Body of pancreas (tissue), 4 donors: ENCODE data around the gene ACTN4. TPM values are rescaled to one million over a fixed set of nuclear protein-coding genes. Genes with fewer than 3 reads are reported as not detected.
A peak's percentile ranks its signal among the peaks of the same experiment; 100 is the strongest.

ENCODE experiments used
- ATAC-seq: fragments of 150-250 bp; one replicate; pipeline ENCODE4 v1.9.1; 2016
- DNase-seq, 4 donors: peaks; one replicate each; pipeline ENCODE4 v3.0.0-alpha.2; 2019
- H3K27ac ChIP-seq, 4 donors: fragments of 200-600 bp; sonication (generic); 1 replicate in 3 of 4; 2 replicates in 1 of 4; pipeline versions ENCODE4 v1.5.1 to v1.6.1; 2016 to 2019; ENCODE audit warnings: mild to moderate bottlenecking in 1 of 4, mixed read lengths in 1 of 4, moderate library complexity in 1 of 4
- H3K27me3 ChIP-seq, 2 donors: fragments of 200-600 bp; sonication (generic); one replicate each; pipeline ENCODE4 v1.6.0; 2016; ENCODE audit warnings: mild to moderate bottlenecking in 1 of 2
- H3K36me3 ChIP-seq, 2 donors: fragments of 200-600 bp; sonication (generic); replicated peaks in 1 of 2; 2 replicates each; pipeline ENCODE4 v1.5.1; 2016; ENCODE audit warnings: low read depth in 2 of 2; ENCODE audit not compliant: insufficient read depth in 1 of 2
- H3K4me1 ChIP-seq: fragments of 200-600 bp; sonication (generic); one replicate; pipeline ENCODE4 v1.6.0; 2016
- H3K4me3 ChIP-seq, 2 donors: fragments of 200-600 bp; sonication (generic); 1 replicate in 1 of 2; 2 replicates in 1 of 2; pipeline ENCODE4 v1.5.1; 2016 to 2019
- H3K9me3 ChIP-seq, 3 donors: fragments of 200-600 bp; sonication (generic); 1 replicate in 2 of 3; 2 replicates in 1 of 3; pipeline ENCODE4 v1.5.1; 2016
- CTCF ChIP-seq, 7 experiments: fragments of 450-650 bp in 4 of 7; fragments of 200-600 bp in 3 of 7; sonication (generic) in 3 of 7; IDR thresholded peaks; one replicate each; pipeline ENCODE4 v1.5.1; 2016 to 2019; ENCODE audit warnings: antibody characterized with exemption in 7 of 7
- POLR2A ChIP-seq, 3 donors: fragments of 450-650 bp; IDR thresholded peaks; one replicate each; pipeline ENCODE4 v1.6.1; 2016; ENCODE audit warnings: antibody characterized with exemption in 3 of 3, mild to moderate bottlenecking in 2 of 3
- WGBS, 2 donors: methylation state at CpG; one replicate each; pipeline ENCODE4 v1.1.5; 2017; 5-methylcytosine and 5-hydroxymethylcytosine counted together
- intact Hi-C: fragments of 100-400 bp; cut with DNase I; formaldehyde crosslinking; loops from one replicate; pipeline ENCODE4 v1.15.1; 2023
- total RNA-seq, 2 donors: library from RNA; depleted of rRNA; stranded (reverse); fragments of >200 nt; gene quantifications; one replicate each; pipeline ENCODE4 v1.1.0, GENCODE V29; 2016

Gene ACTN4
- total RNA-seq, 2 donors from 2014 or later = 143 to 148 TPM

DNA sequence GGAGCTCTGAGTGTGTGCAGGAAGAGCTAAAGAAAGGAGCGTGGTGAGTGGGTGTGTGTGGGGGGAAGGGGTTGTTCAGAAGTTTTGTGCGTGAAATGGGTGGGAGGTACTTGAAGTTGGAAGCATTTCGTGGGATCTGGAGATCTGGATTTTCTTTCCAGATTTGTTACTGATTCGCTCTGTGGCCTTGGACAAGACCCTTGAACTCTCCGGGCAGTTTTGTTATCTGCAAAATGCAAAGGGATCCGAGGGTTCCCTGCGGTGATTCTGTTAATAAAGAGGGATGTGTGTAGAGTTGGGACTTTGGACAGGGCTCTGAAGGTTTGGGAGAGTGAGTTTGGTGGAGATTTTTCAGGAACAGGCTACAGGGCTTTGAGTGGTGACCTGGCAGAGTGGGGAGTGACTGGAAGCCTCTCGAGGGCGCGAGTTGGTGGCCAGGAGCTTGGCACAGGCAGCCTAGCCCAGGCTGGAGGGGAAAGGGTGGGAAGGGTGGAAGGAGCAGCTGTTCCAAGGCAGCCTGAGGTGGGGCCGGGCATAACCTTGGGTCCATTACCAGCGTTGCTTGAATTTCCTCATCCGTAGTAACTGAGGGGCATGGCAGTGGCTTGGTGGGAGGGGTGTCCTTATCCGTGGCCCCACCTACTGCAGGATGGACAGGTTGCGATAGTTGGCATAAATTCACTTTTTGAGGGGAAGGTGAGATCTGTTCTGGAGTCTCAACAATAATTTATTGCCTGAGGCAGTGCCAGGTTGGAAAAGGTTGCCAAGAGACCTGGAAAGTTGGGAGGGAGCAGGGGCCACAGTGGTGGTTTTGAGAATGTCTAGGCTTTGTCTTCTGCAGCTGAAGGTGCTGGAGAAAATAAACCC, 2.1 kb downstream of the ACTN4 start:
- intact Hi-C loops = no loop called here
- TF ChIP-seq CTCF (IDR thresholded peaks at IDR 0.05) (no peak), POLR2A (IDR thresholded peaks at IDR 0.05) (peak in 2 of 3 donors; percentile 83 to 87)
- WGBS, 2 donors = 3 to 4% methylated on average over 15 of the region's 15 CpGs
- peak overlapping the region; percentile 84 to 97 for H3K4me3 ChIP-seq
- peak overlapping the region; percentile 89 to 98 (median 96) for H3K27ac ChIP-seq
- ATAC-seq = peak; percentile 41
- H3K27me3 ChIP-seq = no peaks in the 10 kb centered on the region
- H3K9me3 ChIP-seq = no peaks in the 10 kb centered on the region
- DNase-seq = peak; percentile 70 to 86 (median 84)
- H3K4me1 ChIP-seq = peaks cover 59% of the 10 kb centered on the region
- H3K36me3 ChIP-seq = no peaks in the 10 kb centered on the region

- 4 to 10% methylated on average over 8 of the region's 8 CpGs for WGBS, 2 donors
- intact Hi-C loops = no loop called here
- DNase-seq (peak in 2 of 4 donors; percentile 39 to 47), ATAC-seq (no peak)
- H3K27me3 ChIP-seq = no peaks in the 10 kb centered on the region
- H3K9me3 ChIP-seq = no peaks in the 10 kb centered on the region
- peaks cover 66% of the 10 kb centered on the region for H3K4me1 ChIP-seq
- no peaks in the 10 kb centered on the region for H3K36me3 ChIP-seq
- peak overlapping the region; percentile 89 to 98 (median 96) for H3K27ac ChIP-seq
- TF ChIP-seq POLR2A (IDR thresholded peaks at IDR 0.05) = no peak
- TF ChIP-seq CTCF (IDR thresholded peaks at IDR 0.05) = no peak
- no peak overlapping the region for H3K4me3 ChIP-seq
Measured at GRCh38 chr19:38650172-38650775, 2.8 kb downstream of the ACTN4 start.

DNA sequence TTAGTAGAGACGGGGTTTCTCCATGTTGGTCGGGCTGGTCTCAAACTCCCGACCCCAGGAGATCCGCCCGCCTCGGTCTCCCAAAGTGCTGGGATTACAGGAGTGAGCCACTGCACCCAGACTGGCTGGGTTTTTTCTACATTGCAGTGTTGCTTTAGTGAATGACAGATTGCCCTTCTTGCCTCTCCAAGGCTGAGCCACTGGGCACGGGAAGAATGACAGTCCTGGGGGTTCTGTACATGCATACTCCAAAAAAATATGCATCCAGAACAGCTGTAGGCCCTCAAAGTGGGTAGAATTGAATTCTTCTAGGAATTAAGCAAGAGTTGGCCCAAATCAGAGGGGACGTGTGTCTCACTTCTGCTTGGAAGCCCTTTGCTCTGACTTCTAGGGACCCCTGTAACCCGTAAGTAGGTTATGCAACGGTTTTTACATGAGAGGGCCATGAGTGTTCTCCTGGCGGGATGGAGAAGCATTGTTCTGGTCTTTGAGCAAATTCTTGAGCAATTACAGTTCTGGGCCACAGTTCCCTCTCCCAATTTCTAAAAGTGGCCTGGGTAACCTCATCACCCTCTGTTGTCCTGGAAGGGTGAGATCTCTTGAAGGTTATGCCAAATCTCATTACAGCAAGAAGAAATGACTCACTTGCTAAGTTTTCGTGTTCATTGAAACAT, 3.6 kb downstream of the ACTN4 start:
- intact Hi-C loops = no loop called here
- DNase-seq (no peak), ATAC-seq (no peak)
- 57 to 64% methylated on average over 9 to 12 of the region's 12 CpGs for WGBS, 2 donors
- peak overlapping the region; percentile 89 to 98 (median 96) for H3K27ac ChIP-seq
- peaks cover 74% of the 10 kb centered on the region for H3K4me1 ChIP-seq
- H3K9me3 ChIP-seq = no peaks in the 10 kb centered on the region
- no peak overlapping the region for H3K4me3 ChIP-seq
- no peaks in the 10 kb centered on the region for H3K36me3 ChIP-seq
- H3K27me3 ChIP-seq = no peaks in the 10 kb centered on the region
- no peak for TF ChIP-seq POLR2A (IDR thresholded peaks at IDR 0.05)
- no peak for TF ChIP-seq CTCF (IDR thresholded peaks at IDR 0.05)

DNA sequence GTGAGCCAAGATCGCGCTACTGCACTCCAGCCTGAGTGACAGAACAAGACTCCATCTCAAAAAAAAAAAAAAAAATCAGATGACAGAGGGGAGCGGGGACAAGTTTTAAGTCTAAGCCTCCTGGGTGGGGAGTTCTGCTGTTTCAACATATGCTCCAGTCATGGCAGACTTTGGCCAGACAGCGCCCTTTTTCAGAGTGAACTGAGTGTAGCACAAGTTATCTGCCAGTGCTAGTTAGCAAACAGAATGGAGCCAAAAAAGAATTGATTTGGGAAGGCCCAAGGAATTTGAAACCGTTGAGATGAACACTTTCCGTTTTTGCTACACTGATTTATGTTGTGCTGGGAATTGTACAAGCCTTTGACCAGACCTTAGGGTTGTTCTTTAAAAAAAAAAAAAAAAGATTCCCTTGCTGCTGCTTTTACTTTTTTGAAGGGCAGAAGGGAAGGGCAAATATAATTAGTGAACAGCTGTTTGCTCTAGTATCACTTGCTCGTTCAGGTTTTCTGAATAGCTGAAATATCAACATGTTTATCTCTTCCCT, 5.7 kb downstream of the ACTN4 start:
- Histone ChIP-seq H3K4me1 (peaks cover 89% of the 10 kb centered on the region), H3K27ac (peak overlapping the region; percentile 83 to 98 (median 96)), H3K27me3 (no peaks in the 10 kb centered on the region), H3K9me3 (no peaks in the 10 kb centered on the region), H3K36me3 (no peaks in the 10 kb centered on the region), H3K4me3 (no peak overlapping the region)
- DNase-seq = peak; percentile 64 to 81 (median 78)
- TF ChIP-seq CTCF (IDR thresholded peaks at IDR 0.05) (peak in 3 of 7 experiments; percentile 20 to 26 (median 24)), POLR2A (IDR thresholded peaks at IDR 0.05) (peak in 1 of 3 donors; percentile 11)
- intact Hi-C loops = no loop called here
- peak; percentile 63 for ATAC-seq
- WGBS, 2 donors = 5 to 11% methylated on average over 7 of the region's 7 CpGs
